WTC11 (cell line): ENCODE results near the gene TMEM18.

Source experiments
- CREM ChIP-seq: sonication (generic); formaldehyde crosslinking; IDR thresholded peaks from 2 replicates; pipeline ENCODE4 v1.8.1; 2022; ENCODE audit warnings: mild to moderate bottlenecking, missing genetic modification reagents, moderate library complexity
- CTCF ChIP-seq: fragments of 200-600 bp; IDR thresholded peaks from 2 replicates; pipeline ENCODE4 v1.8.0; 2022; ENCODE audit warnings: antibody characterized with exemption
- NR1H2 ChIP-seq: sonication (generic); formaldehyde crosslinking; IDR thresholded peaks from 2 replicates; pipeline ENCODE4 v1.9.0; 2021; ENCODE audit warnings: mild to moderate bottlenecking, moderate library complexity, missing genetic modification reagents
- SOX15 ChIP-seq: fragments of 250-450 bp; sonication (Bioruptor Pico); IDR thresholded peaks from 2 replicates; pipeline ENCODE4 v1.9.0; 2021; ENCODE audit warnings: mild to moderate bottlenecking
- TF ChIP-seq, protein P1 (sequence below): sonication (generic); formaldehyde crosslinking; IDR thresholded peaks from 2 replicates; pipeline ENCODE4 v1.8.0; 2022; ENCODE audit warnings: mild to moderate bottlenecking, missing genetic modification reagents

DNA sequence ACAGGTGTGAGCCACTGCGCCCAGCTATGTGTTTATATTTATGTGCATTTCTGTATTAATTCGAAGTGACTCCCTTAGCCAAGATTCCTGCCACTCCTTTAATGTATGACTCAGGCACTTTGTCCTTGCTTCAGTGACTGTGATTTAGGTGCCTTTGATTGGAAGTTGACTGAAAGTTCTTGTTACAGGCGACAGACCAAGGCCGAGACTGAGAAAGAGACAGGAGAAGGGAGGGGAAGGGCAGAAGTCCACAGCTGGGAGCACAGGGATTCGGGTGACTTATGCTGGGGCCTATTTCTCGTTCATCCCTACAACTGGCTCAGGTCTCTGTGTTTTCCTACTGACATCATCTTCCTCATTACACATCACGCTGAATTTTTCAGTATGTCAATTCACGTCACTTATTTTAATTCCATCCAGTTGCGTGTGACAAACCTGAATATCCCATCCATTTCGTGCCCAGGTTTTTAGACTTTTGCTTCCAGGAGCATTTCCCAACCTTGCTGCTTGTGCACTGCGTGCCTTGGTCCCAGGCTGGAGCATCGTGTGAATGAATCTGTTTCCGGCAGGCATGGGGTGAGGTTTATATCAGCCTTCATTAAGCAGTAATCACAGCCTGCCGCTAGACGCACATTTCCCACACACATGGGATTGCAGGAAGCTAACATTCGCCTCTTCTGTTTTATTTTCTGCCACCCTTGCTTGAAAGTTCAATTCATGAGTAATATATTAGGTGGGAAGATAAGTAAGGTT lies 42.4 kb downstream of the TMEM18 start:
- no peak for TF ChIP-seq NR1H2 (CRISPR knock-in tag)
- TF ChIP-seq SOX15 (CRISPR knock-in tag), result no peak
- TF ChIP-seq CREM (CRISPR knock-in tag), result no peak
- TF ChIP-seq CTCF, result no peak
- TF ChIP-seq, protein P1, sequence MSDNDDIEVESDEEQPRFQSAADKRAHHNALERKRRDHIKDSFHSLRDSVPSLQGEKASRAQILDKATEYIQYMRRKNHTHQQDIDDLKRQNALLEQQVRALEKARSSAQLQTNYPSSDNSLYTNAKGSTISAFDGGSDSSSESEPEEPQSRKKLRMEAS (CRISPR knock-in tag), result no peak
